ENCODE data around the gene S100Z.

DNA sequence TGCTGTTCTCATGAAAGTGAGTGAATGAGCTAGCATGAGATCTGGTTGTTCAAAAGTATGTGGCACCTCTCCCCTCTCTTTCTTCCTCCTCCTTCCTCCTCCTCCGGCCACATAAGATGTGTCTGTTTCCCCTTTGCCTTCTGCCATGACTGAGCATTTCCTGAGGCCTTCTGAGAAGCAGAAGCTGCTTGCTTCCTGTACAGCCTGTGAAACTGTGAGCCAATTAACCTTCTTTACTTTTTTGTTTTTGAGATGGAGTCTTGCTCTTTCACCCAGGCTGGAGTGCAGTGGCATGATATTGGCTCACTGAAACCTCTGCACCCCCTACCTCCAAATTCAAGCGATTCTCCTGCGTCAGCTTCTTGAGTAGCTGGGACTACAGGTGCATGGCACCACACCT is 6.1 kb downstream of the S100Z start:
- TF ChIP-seq, protein P1, sequence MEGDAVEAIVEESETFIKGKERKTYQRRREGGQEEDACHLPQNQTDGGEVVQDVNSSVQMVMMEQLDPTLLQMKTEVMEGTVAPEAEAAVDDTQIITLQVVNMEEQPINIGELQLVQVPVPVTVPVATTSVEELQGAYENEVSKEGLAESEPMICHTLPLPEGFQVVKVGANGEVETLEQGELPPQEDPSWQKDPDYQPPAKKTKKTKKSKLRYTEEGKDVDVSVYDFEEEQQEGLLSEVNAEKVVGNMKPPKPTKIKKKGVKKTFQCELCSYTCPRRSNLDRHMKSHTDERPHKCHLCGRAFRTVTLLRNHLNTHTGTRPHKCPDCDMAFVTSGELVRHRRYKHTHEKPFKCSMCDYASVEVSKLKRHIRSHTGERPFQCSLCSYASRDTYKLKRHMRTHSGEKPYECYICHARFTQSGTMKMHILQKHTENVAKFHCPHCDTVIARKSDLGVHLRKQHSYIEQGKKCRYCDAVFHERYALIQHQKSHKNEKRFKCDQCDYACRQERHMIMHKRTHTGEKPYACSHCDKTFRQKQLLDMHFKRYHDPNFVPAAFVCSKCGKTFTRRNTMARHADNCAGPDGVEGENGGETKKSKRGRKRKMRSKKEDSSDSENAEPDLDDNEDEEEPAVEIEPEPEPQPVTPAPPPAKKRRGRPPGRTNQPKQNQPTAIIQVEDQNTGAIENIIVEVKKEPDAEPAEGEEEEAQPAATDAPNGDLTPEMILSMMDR (IDR thresholded peaks at IDR 0.05; ENCODE audit: insufficient read depth, low read depth, low read length) = no peak
- no peak for TF ChIP-seq EZH2 (IDR thresholded peaks at IDR 0.05; ENCODE audit: insufficient read depth, low read length)

All from astrocyte (in vitro differentiated cells and primary cell).